ENCODE results near the gene EPHB6.

DNA sequence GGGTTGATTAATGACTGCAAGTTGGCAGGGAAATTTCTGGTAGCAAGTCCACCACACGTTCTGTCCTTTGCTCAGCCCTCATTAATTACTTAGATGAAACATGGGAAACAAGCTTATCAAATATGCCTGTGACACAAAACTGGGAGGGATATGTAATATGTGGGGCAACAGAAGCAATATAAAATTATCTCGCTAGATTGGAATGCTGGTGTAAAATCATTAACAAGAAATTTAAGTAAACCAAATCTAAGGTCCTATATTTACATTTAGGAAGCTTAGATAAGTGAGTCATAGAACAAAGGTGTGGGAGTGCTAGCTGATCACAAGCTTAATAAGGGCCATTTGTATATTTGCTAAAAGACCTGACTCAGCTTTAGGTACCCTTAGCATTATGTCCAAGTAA, 55.2 kb downstream of the EPHB6 start:
- TF ChIP-seq FOXP2 (optimal IDR thresholded peaks at IDR 0.05; ENCODE audit: control extremely low read depth, extremely low read length, insufficient read depth) (no peak), POLR2AphosphoS5 (IDR thresholded peaks at IDR 0.05; ENCODE audit: borderline replicate concordance, low read depth, low read length) (no peak), EZH2 (IDR thresholded peaks at IDR 0.05) (no peak)

Measured in SK-N-MC (cell line).